ENCODE data around the gene PLEK. TPM values are rescaled to one million over a fixed set of nuclear protein-coding genes. Genes with fewer than 3 reads are reported as not detected.
"Not testable (repeated sequence)": the region's sequence is repeated elsewhere in the genome, so short reads cannot be mapped to it uniquely, and the experiment has no call there.

PLEK gene
- total and polyA plus RNA-seq, 2 of the 13 experiments (the other 11 are each of a cell fraction or from before 2014, with no cell fraction given): not detected

- ATAC-seq; H3K27me3 ChIP-seq (ENCODE audit: control insufficient read depth in 1 of 2, insufficient read depth in 2 of 2, low read length in 2 of 2); BruUV-seq (replicated peaks); CTCF ChIA-PET (ENCODE audit: low intra/inter-chr PET ratio, low total read pairs); FAIRE-seq; H4K20me1 ChIP-seq (ENCODE audit: insufficient read depth, low read length); H3K9me3 ChIP-seq (ENCODE audit: low read length); in situ Hi-C loops (cut with HindIII; ENCODE audit: extremely low pct_ligation_motif_present, low pct_unique_long_range_greater_than_20kb); H3K36me3 ChIP-seq (replicated peaks in 1 of 2; ENCODE audit: control insufficient read depth in 1 of 2, insufficient read depth in 2 of 2, low read length in 2 of 2); H3K4me1 ChIP-seq (ENCODE audit: insufficient read depth, low read length); POLR2A ChIA-PET; intact Hi-C loops (cut with micrococcal nuclease; ENCODE audit: unreplicated experiment); H3K27ac ChIP-seq (ENCODE audit: extremely low read length, insufficient read depth, low read length); H3K4me3 ChIP-seq (replicated peaks in 1 of 3; ENCODE audit: insufficient read depth in 1 of 3, low read depth in 2 of 3, low read length in 3 of 3); H3K79me2 ChIP-seq (ENCODE audit: insufficient read depth, low read length); H3K9ac ChIP-seq (ENCODE audit: insufficient read depth, low read depth, low read length); DNase-seq (ENCODE audit: low spot score); H3K4me2 ChIP-seq (ENCODE audit: low read depth, low read length); H2AFZ ChIP-seq (ENCODE audit: low read length): not testable (repeated sequence)
- 36% methylated on average over 6 of the region's 6 CpGs for WGBS (ENCODE audit: low lambda C conversion rate)
Measured at GRCh38 chr2:68378779-68379178, 13.7 kb downstream of the PLEK start.

GRCh38 chr2:68379184-68379708 is 14.2 kb downstream of the PLEK start:
- Histone ChIP-seq H3K4me2 (ENCODE audit: low read depth, low read length) (no peak overlapping the region), H4K20me1 (ENCODE audit: insufficient read depth, low read length) (no peaks in the 10 kb centered on the region), H3K36me3 (replicated peaks in 1 of 2; ENCODE audit: control insufficient read depth in 1 of 2, insufficient read depth in 2 of 2, low read length in 2 of 2) (no peaks in the 10 kb centered on the region), H3K27me3 (ENCODE audit: control insufficient read depth in 1 of 2, insufficient read depth in 2 of 2, low read length in 2 of 2) (peaks cover 0 to under 1% of the 10 kb centered on the region in 2 experiments; a peak in 3 of 5 replicates), H2AFZ (ENCODE audit: low read length) (no peak overlapping the region), H3K27ac (ENCODE audit: extremely low read length, insufficient read depth, low read length) (no peak overlapping the region), H3K9ac (ENCODE audit: insufficient read depth, low read depth, low read length) (no peak overlapping the region), H3K79me2 (ENCODE audit: insufficient read depth, low read length) (no peaks in the 10 kb centered on the region), H3K9me3 (ENCODE audit: low read length) (no peaks in the 10 kb centered on the region), H3K4me3 (replicated peaks in 1 of 3; ENCODE audit: insufficient read depth in 1 of 3, low read depth in 2 of 3, low read length in 3 of 3) (no peak overlapping the region), H3K4me1 (ENCODE audit: insufficient read depth, low read length) (no peaks in the 10 kb centered on the region)
- 54% methylated on average over 4 of the region's 4 CpGs for WGBS (ENCODE audit: low lambda C conversion rate)
- CTCF ChIA-PET (ENCODE audit: low intra/inter-chr PET ratio, low total read pairs): no interaction called here
- DNase-seq (ENCODE audit: low spot score): no peak
- no peak for ATAC-seq
- POLR2A ChIA-PET: no interaction called here
- in situ Hi-C loops (cut with HindIII; ENCODE audit: extremely low pct_ligation_motif_present, low pct_unique_long_range_greater_than_20kb): no loop called here
- FAIRE-seq: no peak
- no TSS peak for BruUV-seq (replicated peaks)
- intact Hi-C loops (cut with micrococcal nuclease; ENCODE audit: unreplicated experiment): no loop called here
- TF ChIP-seq REL (CRISPR knock-in tag; conservative IDR thresholded peaks at IDR 0.05) (no peak), AHDC1 (CRISPR knock-in tag; IDR thresholded peaks at IDR 0.05; ENCODE audit: borderline replicate concordance) (no peak), SAFB2 (CRISPR knock-in tag; IDR thresholded peaks at IDR 0.05; ENCODE audit: borderline replicate concordance, low read depth) (no peak), PAF1 (CRISPR knock-in tag; IDR thresholded peaks at IDR 0.05) (no peak), ATAD3A (CRISPR knock-in tag; IDR thresholded peaks at IDR 0.05) (no peak), TFE3 (CRISPR knock-in tag; IDR thresholded peaks at IDR 0.05) (no peak), CBX5 (CRISPR knock-in tag; IDR thresholded peaks at IDR 0.05; ENCODE audit: borderline replicate concordance) (no peak), PBX3 (CRISPR knock-in tag; IDR thresholded peaks at IDR 0.05; ENCODE audit: borderline replicate concordance) (no peak), ADNP (CRISPR knock-in tag; IDR thresholded peaks at IDR 0.05) (no peak)

All from HepG2 (cell line).